ENCODE results near the gene CEP57L1. TPM values are rescaled to one million over a fixed set of nuclear protein-coding genes. Genes with fewer than 3 reads are reported as not detected.

CEP57L1 gene
- total RNA-seq, 1 experiment from 2014 or later: 8.4 TPM

GRCh38 chr6:109172101-109172746 is 76.9 kb downstream of the CEP57L1 start:
- no CpG with 5 or more reads among the region's 2 CpGs for WGBS (ENCODE audit: extremely low coverage, insufficient read length, low lambda C conversion rate)

More at GRCh38 chr6:109172101-109172746, 76.9 kb downstream of the CEP57L1 start:
- H3K27ac ChIP-seq (ENCODE audit: insufficient read length, low read depth, low read length): no peak overlapping the region
- no peaks in the 10 kb centered on the region for H3K79me1 ChIP-seq (ENCODE audit: insufficient read depth, low read depth, low read length, poor library complexity, severe bottlenecking)
- H2AFZ ChIP-seq (ENCODE audit: low read length): no peak overlapping the region
- no peaks in the 10 kb centered on the region for H3K79me2 ChIP-seq (ENCODE audit: insufficient read depth, low read length)
- no peak overlapping the region for H3K23ac ChIP-seq (ENCODE audit: insufficient read length, low read depth, low read length)
- H3K4me1 ChIP-seq (ENCODE audit: insufficient read depth, low read length): no peaks in the 10 kb centered on the region
- H3K4me3 Mint-ChIP-seq: no peak overlapping the region
- no peak overlapping the region for H2BK12ac ChIP-seq (ENCODE audit: insufficient read length, low read depth, low read length)
- no peak overlapping the region for H3K4me2 ChIP-seq (ENCODE audit: insufficient read depth, insufficient read length, low read length)
- no peaks in the 10 kb centered on the region for H4K20me1 ChIP-seq (ENCODE audit: control insufficient read depth, insufficient read depth, insufficient read length)
- no peak overlapping the region for H3K56ac ChIP-seq (ENCODE audit: insufficient read length, low read depth, low read length)
- H2BK5ac ChIP-seq (ENCODE audit: insufficient read length, low read length): no peak overlapping the region
- H2AK5ac ChIP-seq (ENCODE audit: insufficient read length, low read length): no peak overlapping the region
- H2BK20ac ChIP-seq (ENCODE audit: low read depth, low read length, poor library complexity, severe bottlenecking): no peak overlapping the region
- H3K36me3 Mint-ChIP-seq (ENCODE audit: insufficient read depth in 1 of 3, low read depth in 3 of 3): no peaks in the 10 kb centered on the region
- no peaks in the 10 kb centered on the region for H3K23me2 ChIP-seq (ENCODE audit: insufficient read length, low read depth, low read length, poor library complexity, severe bottlenecking)
- no peak overlapping the region for H3K4ac ChIP-seq (ENCODE audit: low read depth, low read length)
- TF ChIP-seq, protein P1, sequence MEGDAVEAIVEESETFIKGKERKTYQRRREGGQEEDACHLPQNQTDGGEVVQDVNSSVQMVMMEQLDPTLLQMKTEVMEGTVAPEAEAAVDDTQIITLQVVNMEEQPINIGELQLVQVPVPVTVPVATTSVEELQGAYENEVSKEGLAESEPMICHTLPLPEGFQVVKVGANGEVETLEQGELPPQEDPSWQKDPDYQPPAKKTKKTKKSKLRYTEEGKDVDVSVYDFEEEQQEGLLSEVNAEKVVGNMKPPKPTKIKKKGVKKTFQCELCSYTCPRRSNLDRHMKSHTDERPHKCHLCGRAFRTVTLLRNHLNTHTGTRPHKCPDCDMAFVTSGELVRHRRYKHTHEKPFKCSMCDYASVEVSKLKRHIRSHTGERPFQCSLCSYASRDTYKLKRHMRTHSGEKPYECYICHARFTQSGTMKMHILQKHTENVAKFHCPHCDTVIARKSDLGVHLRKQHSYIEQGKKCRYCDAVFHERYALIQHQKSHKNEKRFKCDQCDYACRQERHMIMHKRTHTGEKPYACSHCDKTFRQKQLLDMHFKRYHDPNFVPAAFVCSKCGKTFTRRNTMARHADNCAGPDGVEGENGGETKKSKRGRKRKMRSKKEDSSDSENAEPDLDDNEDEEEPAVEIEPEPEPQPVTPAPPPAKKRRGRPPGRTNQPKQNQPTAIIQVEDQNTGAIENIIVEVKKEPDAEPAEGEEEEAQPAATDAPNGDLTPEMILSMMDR (conservative IDR thresholded peaks at IDR 0.05): no peak
- no peak overlapping the region for H2BK120ac ChIP-seq (ENCODE audit: low read depth, low read length, poor library complexity, severe bottlenecking)
- no peak overlapping the region for H3K18ac ChIP-seq (ENCODE audit: insufficient read length, low read depth, low read length)
- no peak overlapping the region for H4K91ac ChIP-seq (ENCODE audit: insufficient read length, low read depth, low read length)
- no peak overlapping the region for H4K8ac ChIP-seq (replicated peaks; ENCODE audit: insufficient read length, low read depth, low read length)
- H3K4me1 Mint-ChIP-seq: no peaks in the 10 kb centered on the region
- H3K9ac ChIP-seq (ENCODE audit: extremely low read depth, insufficient read length, low read length): no peak overlapping the region
- no peak overlapping the region for H3K14ac ChIP-seq (ENCODE audit: insufficient read depth, low read length)
- no peak for DNase-seq
- no peaks in the 10 kb centered on the region for H3K9me3 Mint-ChIP-seq
- no peaks in the 10 kb centered on the region for H3K9me3 ChIP-seq (ENCODE audit: control insufficient read depth, low read depth, low read length)
- no peaks in the 10 kb centered on the region for H3K27me3 Mint-ChIP-seq (ENCODE audit: low read depth)
- no peak overlapping the region for H2BK15ac ChIP-seq (ENCODE audit: low read depth, low read length)
- H3K27me3 ChIP-seq (ENCODE audit: insufficient read depth, low read length): no peaks in the 10 kb centered on the region; the same call in 1 of the 2 replicates
- no peak overlapping the region; a peak in 1 of 7 replicates for H3K27ac Mint-ChIP-seq
- H4K5ac ChIP-seq (ENCODE audit: insufficient read length, low read depth, low read length): no peak overlapping the region
- no peak overlapping the region for H3T11ph ChIP-seq (ENCODE audit: low read length)
